NCI-H446 (cell line): ENCODE measurements around the gene MUC22.

Experiments used
- DNase-seq, 2 experiments: peaks; one replicate each; lab custom pipeline; 2025; lab: John Stamatoyannopoulos, UW

Gene MUC22

GRCh38 chr6:31079656-31080261, 69.5 kb downstream of the MUC22 start:
- peak; percentile 21 to 74 for DNase-seq

DNA sequence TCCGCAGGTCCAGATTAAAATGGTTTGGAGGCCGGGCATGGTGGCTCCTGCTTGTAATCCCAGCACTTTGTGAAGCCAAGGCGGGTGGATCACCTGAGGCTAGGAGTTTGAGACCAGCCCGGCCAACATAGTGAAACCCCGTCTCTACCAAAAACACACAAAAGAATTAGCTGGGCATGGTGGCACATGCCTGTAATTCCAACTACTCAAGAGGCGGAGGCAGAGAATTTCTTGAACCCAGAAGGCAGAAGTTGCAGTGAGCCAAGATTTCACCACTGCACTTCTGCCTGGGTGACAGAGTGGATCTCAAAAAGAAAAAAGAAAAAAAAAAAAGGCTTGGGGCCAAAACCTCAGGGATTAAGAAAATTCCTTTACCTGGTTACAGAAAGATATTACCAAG, 71.6 kb downstream of the MUC22 start:
- no peak for DNase-seq

DNA sequence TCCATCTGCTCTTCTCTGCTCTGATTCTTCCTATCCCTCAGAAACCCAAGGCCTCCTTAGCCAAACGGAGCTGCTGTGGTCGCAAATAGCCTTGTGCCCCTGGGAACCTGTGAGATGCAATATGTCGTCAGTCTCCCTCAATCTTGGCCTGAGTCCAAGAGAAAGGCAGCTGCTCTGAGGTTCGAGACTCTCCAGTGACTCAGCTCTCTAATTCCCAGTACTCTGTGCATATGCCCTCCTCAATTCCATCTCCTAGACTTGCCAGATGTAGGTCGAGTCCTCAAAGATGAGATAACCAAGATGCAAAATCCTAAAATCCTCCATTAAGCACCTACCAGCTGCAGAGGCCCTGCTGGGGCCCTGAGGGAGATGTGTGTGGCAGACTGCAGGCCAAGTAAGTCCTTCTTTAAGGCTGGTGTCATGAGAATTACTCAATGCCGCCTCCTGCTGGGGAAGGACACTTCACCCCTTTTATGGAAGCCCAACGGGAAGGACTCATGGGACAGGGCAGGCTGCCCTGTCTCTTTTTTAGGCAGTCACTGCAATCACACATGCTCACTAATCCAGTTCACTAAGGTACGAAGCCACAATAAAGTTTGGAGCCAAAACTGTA, 73.6 kb downstream of the MUC22 start:
- DNase-seq, result peak in 1 of 2 experiments; percentile 59
